ENCODE results near the gene WDR20.

WDR20 gene

GRCh38 chr14:102232348-102232625, 92.6 kb downstream of the WDR20 start:
- Histone ChIP-seq H3K27me3 (replicated peaks; ENCODE audit: insufficient read depth, low read length) (no peaks in the 10 kb centered on the region), H3K9me2 (replicated peaks; ENCODE audit: insufficient read depth, low read length) (no peaks in the 10 kb centered on the region), H2AFZ (ENCODE audit: low read length) (no peak overlapping the region), H3K79me2 (ENCODE audit: low read length) (no peaks in the 10 kb centered on the region), H3K9ac (ENCODE audit: low read length) (no peak overlapping the region), H3K4me1 (ENCODE audit: low read length) (no peaks in the 10 kb centered on the region), H3K4me3 (ENCODE audit: low read length) (no peak overlapping the region), H3K36me3 (replicated peaks; ENCODE audit: insufficient read depth, low read length) (no peaks in the 10 kb centered on the region), H3F3A (ENCODE audit: insufficient read depth, low read length) (no peaks in the 10 kb centered on the region), H3K27ac (ENCODE audit: low read length) (no peak overlapping the region), H3K9me3 (replicated peaks; ENCODE audit: insufficient read depth, low read length) (no peaks in the 10 kb centered on the region), H4K20me1 (ENCODE audit: insufficient read depth, low read length) (no peaks in the 10 kb centered on the region), H3K4me2 (ENCODE audit: low read depth, low read length) (no peak overlapping the region)
- no peak for TF ChIP-seq CTCF (IDR thresholded peaks at IDR 0.05; ENCODE audit: low read length)
- no peak for TF ChIP-seq EZH2phosphoT487 (IDR thresholded peaks at IDR 0.05; ENCODE audit: low read length)
- no peak for TF ChIP-seq EZH2 (optimal IDR thresholded peaks at IDR 0.05; ENCODE audit: low read depth, low read length)
- no peak for DNase-seq

- Histone ChIP-seq H3K4me3 (ENCODE audit: low read length) (no peak overlapping the region), H3K27ac (ENCODE audit: low read length) (no peak overlapping the region)
These were observed 93.4 kb downstream of the WDR20 start for GRCh38 chr14:102233081-102233480.

GRCh38 chr14:102234331-102235264, 94.9 kb downstream of the WDR20 start:
- Histone ChIP-seq H3K9me3 (replicated peaks; ENCODE audit: insufficient read depth, low read length) (no peaks in the 10 kb centered on the region), H3K4me2 (ENCODE audit: low read depth, low read length) (peak overlapping the region; percentile 55; the same call in 1 of the 2 replicates), H3K4me1 (ENCODE audit: low read length) (no peaks in the 10 kb centered on the region), H3F3A (ENCODE audit: insufficient read depth, low read length) (no peaks in the 10 kb centered on the region), H3K9ac (ENCODE audit: low read length) (no peak overlapping the region), H3K4me3 (ENCODE audit: low read length) (peak overlapping the region; percentile 15; the same call in 1 of the 2 replicates), H3K27ac (ENCODE audit: low read length) (no peak overlapping the region), H2AFZ (ENCODE audit: low read length) (peak overlapping the region; percentile 63; the same call in 1 of the 2 replicates), H3K9me2 (replicated peaks; ENCODE audit: insufficient read depth, low read length) (no peaks in the 10 kb centered on the region), H3K79me2 (ENCODE audit: low read length) (no peaks in the 10 kb centered on the region), H3K36me3 (replicated peaks; ENCODE audit: insufficient read depth, low read length) (no peaks in the 10 kb centered on the region), H4K20me1 (ENCODE audit: insufficient read depth, low read length) (no peaks in the 10 kb centered on the region), H3K27me3 (replicated peaks; ENCODE audit: insufficient read depth, low read length) (no peaks in the 10 kb centered on the region)
- DNase-seq: no peak
- TF ChIP-seq EZH2 (optimal IDR thresholded peaks at IDR 0.05; ENCODE audit: low read depth, low read length) (no peak), CTCF (IDR thresholded peaks at IDR 0.05; ENCODE audit: low read length) (no peak), EZH2phosphoT487 (IDR thresholded peaks at IDR 0.05; ENCODE audit: low read length) (no peak)

More at GRCh38 chr14:102233081-102233480, 93.4 kb downstream of the WDR20 start:
- Histone ChIP-seq H3K9me2 (replicated peaks; ENCODE audit: insufficient read depth, low read length) (no peaks in the 10 kb centered on the region), H3K9me3 (replicated peaks; ENCODE audit: insufficient read depth, low read length) (no peaks in the 10 kb centered on the region), H3K27me3 (replicated peaks; ENCODE audit: insufficient read depth, low read length) (no peaks in the 10 kb centered on the region), H3K4me1 (ENCODE audit: low read length) (no peaks in the 10 kb centered on the region), H3F3A (ENCODE audit: insufficient read depth, low read length) (no peaks in the 10 kb centered on the region), H3K36me3 (replicated peaks; ENCODE audit: insufficient read depth, low read length) (no peaks in the 10 kb centered on the region), H3K4me2 (ENCODE audit: low read depth, low read length) (no peak overlapping the region), H2AFZ (ENCODE audit: low read length) (no peak overlapping the region), H3K9ac (ENCODE audit: low read length) (no peak overlapping the region), H3K79me2 (ENCODE audit: low read length) (no peaks in the 10 kb centered on the region), H4K20me1 (ENCODE audit: insufficient read depth, low read length) (no peaks in the 10 kb centered on the region)
- TF ChIP-seq CTCF (IDR thresholded peaks at IDR 0.05; ENCODE audit: low read length): no peak
- TF ChIP-seq EZH2 (optimal IDR thresholded peaks at IDR 0.05; ENCODE audit: low read depth, low read length): no peak
- no peak for TF ChIP-seq EZH2phosphoT487 (IDR thresholded peaks at IDR 0.05; ENCODE audit: low read length)
- DNase-seq: no peak

Data from MM.1S (cell line).